H9 (cell line): Measurements from ENCODE around the gene CALY. TPM values are rescaled to one million over a fixed set of nuclear protein-coding genes. Genes with fewer than 3 reads are reported as not detected.

Experiments
- DNase-seq: peaks from one replicate; pipeline ENCODE4 v3.0.0-alpha.2; 2017
- H2AFZ ChIP-seq: one replicate; pipeline ENCODE4 v1.6.1; 2013; ENCODE audit warnings: mild to moderate bottlenecking, low read length, control low read depth, moderate library complexity
- H2AK5ac ChIP-seq: 2 replicates; pipeline ENCODE4 v1.6.1; 2013; ENCODE audit warnings: low read length, control low read depth, mixed read lengths; ENCODE audit not compliant: insufficient read length
- H2BK120ac ChIP-seq: one replicate; pipeline ENCODE4 v1.6.1; 2013; ENCODE audit warnings: low read depth, mild to moderate bottlenecking, low read length, control low read depth, inconsistent platforms; ENCODE audit not compliant: poor library complexity, severe bottlenecking
- H2BK12ac ChIP-seq: 2 replicates; pipeline ENCODE4 v1.6.1; 2013; ENCODE audit warnings: low read length, control low read depth, mixed read lengths, low read depth; ENCODE audit not compliant: insufficient read length
- H2BK15ac ChIP-seq: 2 replicates; pipeline ENCODE4 v1.6.1; 2013; ENCODE audit warnings: low read depth, low read length, control low read depth
- H2BK20ac ChIP-seq: one replicate; pipeline ENCODE4 v1.6.1; 2013; ENCODE audit warnings: low read depth, mild to moderate bottlenecking, low read length, control low read depth, inconsistent platforms; ENCODE audit not compliant: poor library complexity, severe bottlenecking
- H2BK5ac ChIP-seq: 2 replicates; pipeline ENCODE4 v1.6.1; 2013; ENCODE audit warnings: low read length, control low read depth, mixed read lengths; ENCODE audit not compliant: insufficient read length
- H3K14ac ChIP-seq: 2 replicates; pipeline ENCODE4 v1.6.1; 2013; ENCODE audit warnings: low read length, control low read depth; ENCODE audit not compliant: insufficient read depth
- H3K18ac ChIP-seq: 2 replicates; pipeline ENCODE4 v1.6.1; 2013; ENCODE audit warnings: low read depth, mild to moderate bottlenecking, mixed read lengths, low read length, control low read depth; ENCODE audit not compliant: insufficient read length
- H3K23ac ChIP-seq: 2 replicates; pipeline ENCODE4 v1.6.1; 2013; ENCODE audit warnings: low read length, control low read depth, mixed read lengths, low read depth; ENCODE audit not compliant: insufficient read length
- H3K23me2 ChIP-seq: 2 replicates; pipeline ENCODE4 v1.6.1; 2013; ENCODE audit warnings: low read depth, mild to moderate bottlenecking, mixed read lengths, low read length, control low read depth; ENCODE audit not compliant: insufficient read length, poor library complexity, severe bottlenecking
- H3K27ac ChIP-seq: 2 replicates; pipeline ENCODE4 v1.5.1; 2013; ENCODE audit warnings: low read length, control low read depth, mixed read lengths, low read depth; ENCODE audit not compliant: insufficient read length
- H3K27me3 ChIP-seq: 2 replicates; pipeline ENCODE4 v1.6.1; 2013; ENCODE audit warnings: low read length, control low read depth, inconsistent platforms; ENCODE audit not compliant: insufficient read depth
- H3K4ac ChIP-seq: 2 replicates; pipeline ENCODE4 v1.6.1; 2013; ENCODE audit warnings: low read depth, mild to moderate bottlenecking, control low read depth, inconsistent platforms, low read length, moderate library complexity
- H3K4me1 ChIP-seq: 2 replicates; pipeline ENCODE4 v1.6.1; 2013; ENCODE audit warnings: low read length, control low read depth, inconsistent platforms; ENCODE audit not compliant: insufficient read depth
- H3K4me2 ChIP-seq: 2 replicates; pipeline ENCODE4 v1.6.1; 2013; ENCODE audit warnings: low read length, control low read depth, mixed read lengths; ENCODE audit not compliant: insufficient read length, insufficient read depth
- H3K56ac ChIP-seq: 2 replicates; pipeline ENCODE4 v1.6.1; 2013; ENCODE audit warnings: low read depth, mild to moderate bottlenecking, mixed read lengths, low read length, control low read depth; ENCODE audit not compliant: insufficient read length
- H3K79me1 ChIP-seq: 2 replicates; pipeline ENCODE4 v1.6.1; 2013; ENCODE audit warnings: low read depth, mild to moderate bottlenecking, moderate library complexity, low read length, control low read depth, inconsistent platforms; ENCODE audit not compliant: insufficient read depth, poor library complexity, severe bottlenecking
- H3K79me2 ChIP-seq: 2 replicates; pipeline ENCODE4 v1.6.1; 2013; ENCODE audit warnings: low read length, control low read depth, inconsistent platforms; ENCODE audit not compliant: insufficient read depth
- H3K9ac ChIP-seq: 2 replicates; pipeline ENCODE4 v1.6.1; 2013; ENCODE audit warnings: low read length, control low read depth, mixed read lengths; ENCODE audit not compliant: insufficient read length; ENCODE audit errors: extremely low read depth
- H3K9me3 ChIP-seq: one replicate; pipeline ENCODE4 v1.6.1; 2013; ENCODE audit warnings: low read depth, low read length, inconsistent platforms; ENCODE audit not compliant: control insufficient read depth
- H3T11ph ChIP-seq: one replicate; pipeline ENCODE4 v1.6.1; 2013; ENCODE audit warnings: mild to moderate bottlenecking, low read length, control low read depth, inconsistent platforms
- H4K20me1 ChIP-seq: one replicate; pipeline ENCODE4 v1.6.1; 2013; ENCODE audit not compliant: control insufficient read depth, insufficient read length, insufficient read depth
- H4K5ac ChIP-seq: 2 replicates; pipeline ENCODE4 v1.6.1; 2013; ENCODE audit warnings: low read depth, mild to moderate bottlenecking, mixed read lengths, low read length, control low read depth; ENCODE audit not compliant: insufficient read length
- H4K8ac ChIP-seq: replicated peaks from 2 replicates; pipeline ENCODE4 v1.6.1; 2013; ENCODE audit warnings: low read length, control low read depth, mixed read lengths, low read depth; ENCODE audit not compliant: insufficient read length
- H4K91ac ChIP-seq: 2 replicates; pipeline ENCODE4 v1.6.1; 2013; ENCODE audit warnings: low read depth, mild to moderate bottlenecking, moderate library complexity, mixed read lengths, low read length, control low read depth; ENCODE audit not compliant: insufficient read length
- H3K27ac Mint-ChIP-seq, 3 experiments: 2 replicates in 2 of 3; 3 replicates in 1 of 3; pipeline ENCODE4 v1.8.0; 2020 to 2021; ENCODE audit warnings: mixed read lengths in 3 of 3, mild to moderate bottlenecking in 1 of 3, moderate library complexity in 1 of 3
- H3K27me3 Mint-ChIP-seq: 2 replicates; pipeline ENCODE4 v1.8.0; 2021; ENCODE audit warnings: low read depth, mild to moderate bottlenecking, moderate library complexity, mixed read lengths
- H3K36me3 Mint-ChIP-seq, 3 experiments: 2 replicates in 2 of 3; 3 replicates in 1 of 3; pipeline ENCODE4 v1.8.0; 2020 to 2021; ENCODE audit warnings: low read depth in 3 of 3, mixed read lengths in 3 of 3; ENCODE audit not compliant: insufficient read depth in 1 of 3
- H3K4me1 Mint-ChIP-seq, 2 experiments: 2 replicates each; pipeline ENCODE4 v1.8.0; 2020; ENCODE audit warnings: mixed read lengths in 2 of 2
- H3K4me3 Mint-ChIP-seq, 2 experiments: 2 replicates in 1 of 2; 3 replicates in 1 of 2; pipeline ENCODE4 v1.8.0; 2020 to 2021; ENCODE audit warnings: mild to moderate bottlenecking in 2 of 2, mixed read lengths in 2 of 2, moderate library complexity in 1 of 2
- H3K9me3 Mint-ChIP-seq, 2 experiments: 2 replicates in 1 of 2; 3 replicates in 1 of 2; pipeline ENCODE4 v1.8.0; 2020; ENCODE audit warnings: mild to moderate bottlenecking in 2 of 2, mixed read lengths in 2 of 2, moderate library complexity in 1 of 2
- CTCF ChIP-seq: fragments of 200-600 bp; sonication (generic); conservative IDR thresholded peaks from 3 replicates; pipeline ENCODE4 v1.8.0; 2021; ENCODE audit warnings: antibody characterized with exemption, mild to moderate bottlenecking
- WGBS: extraction: QIAGEN DNeasy Blood & Tissue Kit; methylation state at CpG from one replicate; pipeline ENCODE4 v1.1.7; 2013; ENCODE audit warnings: missing lambda C conversion rate, low lambda C conversion rate, mixed read lengths; ENCODE audit not compliant: insufficient read length; ENCODE audit errors: extremely low coverage; 5-methylcytosine and 5-hydroxymethylcytosine counted together
- total RNA-seq: library from RNA; stranded (reverse); gene quantifications from 2 replicates; pipeline ENCODE4 v1.2.1, GENCODE V29; 2021

The CALY gene
- total RNA-seq, 1 experiment from 2014 or later, result 2.9 TPM

- Histone ChIP-seq H4K20me1 (no peaks in the 10 kb centered on the region), H3K79me2 (no peaks in the 10 kb centered on the region), H3K79me1 (no peaks in the 10 kb centered on the region), H3K4ac (no peak overlapping the region), H2AK5ac (no peak overlapping the region), H2BK20ac (no peak overlapping the region), H2BK15ac (no peak overlapping the region), H2BK120ac (no peak overlapping the region), H4K8ac (no peak overlapping the region), H3K9ac (no peak overlapping the region), H3K9me3 (no peaks in the 10 kb centered on the region), H3K4me1 (no peaks in the 10 kb centered on the region), H2BK5ac (no peak overlapping the region), H3K27ac (no peak overlapping the region), H2AFZ (no peak overlapping the region), H3K56ac (no peak overlapping the region), H3K23me2 (peaks cover 9% of the 10 kb centered on the region), H3K27me3 (peaks cover 44% of the 10 kb centered on the region), H4K91ac (no peak overlapping the region), H3K14ac (no peak overlapping the region), H3K18ac (no peak overlapping the region), H4K5ac (no peak overlapping the region), H3K23ac (no peak overlapping the region), H2BK12ac (no peak overlapping the region), H3K4me2 (no peak overlapping the region), H3T11ph (no peak overlapping the region)
- TF ChIP-seq CTCF, result no peak
- peaks cover 41% of the 10 kb centered on the region for H3K27me3 Mint-ChIP-seq
- H3K36me3 Mint-ChIP-seq, result no peaks in the 10 kb centered on the region
- peaks cover 0 to 2% of the 10 kb centered on the region in 2 experiments; a peak in 1 of 4 replicates for H3K4me1 Mint-ChIP-seq
- H3K4me3 Mint-ChIP-seq, result no peak overlapping the region
- DNase-seq, result no peak
- peaks cover 13% of the 10 kb centered on the region in 2 experiments for H3K9me3 Mint-ChIP-seq
- H3K27ac Mint-ChIP-seq, result no peak overlapping the region
- WGBS, result no CpG with 5 or more reads among the region's 41 CpGs
Measured at GRCh38 chr10:133336118-133336576, 549 bp downstream of the CALY start.
